Bone marrow (tissue), 2 donors: ENCODE data around the gene ADM.

ENCODE experiments used
- DNase-seq, 2 donors: peaks; one replicate each; lab custom pipeline; 2025; lab: John Stamatoyannopoulos, UW

ADM gene

DNA sequence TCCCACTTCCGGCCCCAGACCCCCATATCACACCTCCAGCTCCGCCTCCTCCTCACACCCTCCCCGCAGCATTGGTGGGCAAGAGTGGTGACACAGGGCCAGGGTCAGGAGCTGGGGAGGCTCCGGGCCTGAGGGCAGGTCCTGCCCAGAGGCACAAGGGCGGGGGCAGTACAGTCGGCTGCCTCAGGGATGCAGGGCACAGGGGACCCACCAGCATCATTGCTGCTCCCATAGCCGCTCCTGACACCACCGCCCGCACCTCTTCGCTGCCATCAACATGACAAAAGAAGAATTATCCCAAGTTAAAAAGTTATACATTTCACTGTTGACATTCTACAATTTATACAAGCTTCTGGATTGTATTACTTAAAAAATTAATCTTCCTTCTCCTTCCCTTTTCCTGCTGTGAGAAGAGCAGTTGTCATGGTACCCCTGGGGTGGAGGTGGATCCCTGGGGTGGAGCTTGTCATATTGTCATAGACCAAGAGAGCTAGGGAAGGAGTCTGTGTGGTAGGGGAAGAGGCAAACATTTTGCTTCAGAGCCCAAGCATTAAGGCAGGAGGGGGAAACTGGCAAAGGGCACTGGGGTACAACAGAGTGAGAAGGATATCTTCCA is 15.0 kb upstream of the ADM start:
- DNase-seq, result no peak

DNA sequence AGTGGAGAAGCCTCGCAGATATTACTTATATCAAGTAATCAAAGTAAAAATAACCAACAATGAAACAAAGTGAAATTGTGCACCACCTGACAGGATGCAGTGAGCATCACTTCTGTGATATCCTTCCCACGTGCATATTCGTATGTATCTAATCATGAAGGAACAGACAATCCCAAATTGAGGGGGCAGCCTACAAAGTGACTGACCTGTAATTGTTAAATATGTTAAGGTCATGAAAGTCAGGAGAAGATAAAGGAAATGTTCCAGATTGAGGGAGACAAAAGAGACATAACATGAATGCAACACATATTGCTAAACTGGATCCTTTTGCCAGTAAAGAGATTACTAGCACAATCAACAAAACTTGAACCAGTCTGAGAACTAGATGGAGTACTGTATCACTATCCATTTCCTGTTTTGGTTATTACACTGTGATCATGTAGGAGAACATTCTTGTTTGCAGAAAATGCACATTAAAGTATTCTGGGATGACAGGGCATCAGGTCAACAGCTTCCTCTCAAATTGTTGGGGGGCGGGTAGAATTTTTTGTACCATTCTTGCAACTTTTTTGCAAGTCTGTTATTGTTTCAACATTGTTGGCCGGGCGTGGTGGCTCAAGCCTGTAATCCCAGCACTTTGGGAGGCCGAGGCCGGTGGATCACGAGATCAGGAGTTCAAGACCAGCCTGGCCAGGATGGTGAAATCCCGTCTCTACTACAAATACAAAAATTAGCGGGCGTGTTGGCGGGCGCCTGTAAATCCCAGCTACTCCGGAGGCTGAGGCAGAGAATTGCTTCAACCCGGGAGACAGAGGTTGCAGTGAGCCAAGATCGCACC is 12.9 kb upstream of the ADM start:
- no peak for DNase-seq

DNA sequence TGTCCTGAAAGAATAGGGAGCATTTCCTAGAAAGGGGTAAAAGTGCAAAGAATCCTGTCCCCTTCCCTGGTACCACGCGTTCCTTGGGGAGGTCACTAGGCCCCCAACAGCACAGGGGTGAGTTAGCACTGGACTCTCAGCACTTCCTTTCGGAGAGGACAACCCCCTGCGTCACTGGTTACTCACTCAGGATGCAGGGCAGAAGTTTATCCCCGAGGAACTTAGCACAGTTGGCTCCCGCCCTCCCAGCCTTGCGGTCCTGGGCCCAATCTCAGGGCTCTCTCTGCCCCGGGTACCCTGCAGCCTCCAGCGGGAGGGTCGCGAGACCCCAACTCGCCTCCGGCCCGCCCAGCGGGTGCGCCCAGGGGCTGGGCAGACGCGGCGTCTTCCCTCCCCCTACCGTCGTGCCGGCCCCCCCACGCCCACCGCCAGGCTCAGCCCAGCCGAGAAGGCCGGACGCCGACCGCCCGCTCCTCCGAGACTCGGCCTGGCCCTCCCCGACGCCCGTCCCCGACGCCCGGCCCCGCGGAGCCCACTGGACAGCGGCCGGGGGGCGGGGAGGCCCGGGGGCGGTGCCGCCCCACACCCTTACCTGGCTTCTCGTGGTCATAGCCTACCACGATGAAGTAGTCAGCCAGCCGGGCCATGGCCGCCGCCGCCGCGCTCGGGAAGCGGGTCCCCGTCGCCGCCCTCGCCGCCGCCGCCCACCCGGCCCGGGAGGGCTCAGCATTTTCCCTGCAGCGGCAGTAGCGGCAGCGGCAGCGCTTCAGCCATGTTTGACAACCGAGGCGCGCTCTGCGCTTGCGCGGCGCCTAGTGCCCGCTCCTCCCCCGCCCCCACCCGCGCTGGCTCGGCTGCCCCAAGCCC is 11.2 kb upstream of the ADM start, which contains the start of gene SBF2:
SBF2 (minus strand) TSS at position 797 of the 867 bp plus-strand sequence; CDS start at position 647, 150 bp downstream.
- peak; percentile 18 to 58 for DNase-seq

DNA sequence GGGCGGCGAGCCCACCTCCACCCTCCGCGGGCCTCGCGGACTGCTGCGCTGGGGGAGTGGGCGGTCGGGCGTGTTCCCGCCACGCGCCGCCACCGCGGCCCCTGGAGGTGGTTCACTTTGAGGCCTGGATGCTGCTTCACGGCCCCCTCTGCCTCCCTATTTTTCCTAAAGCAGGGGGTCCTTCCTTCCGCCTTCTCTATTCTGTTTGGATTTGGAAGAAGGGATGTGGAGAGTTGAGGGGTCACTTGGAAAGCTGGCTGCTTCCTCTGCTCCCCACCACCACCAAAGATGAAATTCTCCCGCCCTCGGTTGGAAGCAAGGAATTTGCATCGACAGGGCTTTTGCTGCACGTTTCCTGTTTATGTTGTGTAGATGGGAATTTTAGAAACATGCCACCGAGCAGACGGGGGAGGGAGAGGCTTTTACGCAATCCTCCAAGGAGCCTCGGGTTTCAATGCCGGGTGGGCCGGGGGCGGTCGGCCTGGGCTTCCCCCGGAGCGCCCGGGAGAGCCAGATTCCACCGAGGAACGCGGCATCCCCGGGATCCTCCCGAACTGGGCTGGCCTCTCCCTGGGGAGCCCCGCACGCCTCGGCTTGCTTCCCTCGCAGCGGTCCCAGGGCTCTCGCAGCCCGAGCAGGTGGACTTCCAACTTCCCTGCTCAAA is 10.5 kb upstream of the ADM start:
- no peak for DNase-seq

DNA sequence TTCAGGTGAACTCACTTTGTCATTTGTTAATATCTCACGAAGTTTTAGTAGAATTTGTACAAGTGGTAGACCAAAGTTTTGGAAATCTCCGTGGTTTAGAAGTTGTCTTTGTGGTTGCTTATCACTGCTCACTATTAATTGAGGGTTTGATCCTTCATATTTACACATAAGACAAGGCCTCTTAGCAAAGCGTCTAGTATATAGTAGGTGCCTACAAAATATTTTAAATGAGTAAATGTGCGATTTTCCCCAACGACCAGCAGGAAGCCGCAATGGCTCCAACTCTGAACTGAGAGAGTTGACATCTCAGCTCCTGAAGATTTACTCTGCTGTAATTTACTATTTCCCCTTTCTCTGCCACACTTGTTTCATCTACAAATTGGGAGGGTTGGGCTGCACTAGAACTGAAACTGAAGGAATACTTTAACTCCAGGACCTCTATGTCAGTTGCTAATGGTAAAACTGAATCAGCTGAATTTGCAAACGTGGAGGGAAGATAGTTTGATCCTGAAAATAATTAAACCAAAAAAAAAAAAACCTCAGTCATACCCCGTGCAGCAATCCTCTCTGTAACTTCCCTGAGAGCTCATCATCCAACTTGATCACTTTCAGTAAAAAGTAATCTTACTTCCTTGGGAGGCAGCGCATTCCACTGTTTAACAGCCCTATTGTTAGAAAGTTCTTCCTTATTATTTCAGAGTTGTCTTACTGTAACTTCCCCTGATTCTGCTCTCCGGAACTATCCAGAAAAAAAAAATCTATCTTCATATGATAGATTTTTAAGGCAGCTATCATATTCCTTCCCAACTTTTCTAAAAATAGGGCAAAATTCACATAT is 9.6 kb upstream of the ADM start:
- peak in 1 of 2 donors; percentile 53 for DNase-seq

DNA sequence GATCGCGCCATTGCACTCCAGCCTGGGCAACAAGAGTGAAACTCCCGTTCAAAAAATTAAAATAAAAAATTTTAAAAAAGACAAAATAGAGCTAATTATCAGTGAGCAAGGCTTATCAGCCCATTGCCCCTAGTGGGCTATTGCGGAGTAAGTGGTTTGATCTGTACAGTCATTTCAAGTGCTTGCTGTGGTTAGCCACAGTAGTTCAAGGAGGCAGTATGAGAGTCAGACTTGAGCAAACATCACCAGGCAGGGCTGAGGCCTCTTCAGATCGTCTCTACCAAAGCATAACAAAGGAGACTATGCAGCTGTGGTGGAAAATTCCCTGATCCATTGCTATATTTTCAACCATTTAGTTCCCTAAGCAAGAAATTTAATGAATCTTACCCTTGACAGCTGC is 6.5 kb upstream of the ADM start:
- no peak for DNase-seq

DNA sequence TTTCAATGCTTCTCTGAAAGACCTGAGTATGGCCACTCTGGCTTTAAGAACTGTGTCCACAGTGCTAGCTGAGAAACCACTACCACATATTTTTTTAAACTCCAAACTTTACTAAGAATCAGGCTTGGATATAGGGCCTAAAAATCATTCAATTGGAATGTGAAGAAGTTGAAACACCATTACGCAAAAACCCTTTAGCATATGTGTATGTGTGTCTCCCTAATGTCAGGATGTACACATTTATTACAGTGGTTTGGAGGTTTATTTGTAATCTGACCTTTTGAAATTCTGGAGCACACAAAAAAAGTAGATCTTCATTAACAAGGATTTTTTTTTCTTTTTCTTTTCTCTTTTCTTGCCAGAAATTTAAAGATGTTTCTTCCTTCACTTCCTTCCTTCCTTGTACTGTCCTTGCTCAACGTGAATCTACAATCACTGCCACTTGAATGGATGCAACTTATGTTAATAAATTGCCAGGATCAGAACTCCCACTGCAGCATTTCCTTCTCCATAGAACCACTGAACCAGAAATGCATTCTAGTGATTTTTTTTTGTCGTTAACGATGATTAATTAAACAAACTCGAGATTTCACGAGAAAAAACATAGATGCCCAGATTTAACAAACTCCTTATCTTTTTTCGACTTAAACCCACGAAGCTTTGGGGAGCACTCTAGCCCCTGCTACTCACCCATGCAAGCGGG is 3.1 kb upstream of the ADM start:
- no peak for DNase-seq

DNA sequence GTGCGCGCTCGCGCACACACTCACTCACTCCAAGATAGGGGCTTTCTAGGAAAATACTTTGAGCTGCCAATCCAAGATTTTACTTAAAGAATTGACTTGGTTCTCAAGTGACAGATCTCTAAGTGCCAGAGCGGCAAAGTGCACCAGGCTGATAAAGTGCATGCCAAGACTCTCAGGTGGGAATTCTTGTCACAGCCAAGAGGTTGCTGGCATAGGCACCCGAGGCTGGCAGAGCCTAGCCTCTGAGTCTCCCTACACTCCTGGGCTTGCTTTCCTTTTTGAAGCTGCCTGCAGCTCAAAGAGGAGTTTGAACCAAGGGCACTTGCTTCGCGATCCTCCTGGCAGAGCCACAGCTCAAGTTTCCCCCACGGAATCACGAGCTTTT is 2.5 kb upstream of the ADM start:
- DNase-seq, result no peak

DNA sequence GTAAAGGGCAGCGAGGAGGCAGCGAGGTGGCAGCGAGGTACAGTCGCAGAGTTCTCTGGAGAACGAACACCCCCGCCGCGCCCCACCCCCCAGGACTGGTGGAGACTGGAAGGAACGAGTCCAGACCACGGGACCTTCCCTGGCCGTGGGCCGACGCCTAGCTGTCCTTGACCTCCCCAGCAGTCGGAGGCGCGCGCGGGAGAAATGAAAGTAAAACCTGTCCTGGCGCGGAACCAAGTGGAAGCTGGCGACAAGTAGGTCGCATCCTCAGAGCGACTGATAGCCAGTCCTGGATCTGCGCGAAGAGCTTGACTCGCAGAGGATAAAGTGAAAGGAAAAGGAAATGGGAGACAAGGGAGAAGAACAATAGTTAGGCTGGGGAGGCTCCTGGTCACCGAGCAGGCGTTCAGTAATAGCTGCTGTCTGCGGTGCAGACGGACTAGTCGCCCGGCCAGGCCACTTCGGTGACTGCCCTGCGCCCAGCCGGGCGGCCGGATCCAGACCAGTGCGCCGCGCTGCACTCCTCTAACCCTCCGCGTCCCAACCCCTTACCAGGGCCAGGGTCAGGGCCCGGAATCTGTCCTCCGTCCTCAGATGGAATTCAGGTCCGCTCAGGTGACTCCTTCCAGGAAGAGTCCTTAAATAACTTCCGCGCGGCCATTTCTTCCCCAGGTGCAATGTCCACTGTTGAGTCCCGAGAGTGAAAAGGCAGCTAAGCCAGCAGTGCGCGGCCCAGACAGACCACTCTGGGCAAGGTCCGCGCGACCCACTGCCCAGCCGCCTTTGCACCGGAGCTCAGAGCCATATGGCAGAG is 1.9 kb upstream of the ADM start:
- DNase-seq, result peak; percentile 57 to 58

DNA sequence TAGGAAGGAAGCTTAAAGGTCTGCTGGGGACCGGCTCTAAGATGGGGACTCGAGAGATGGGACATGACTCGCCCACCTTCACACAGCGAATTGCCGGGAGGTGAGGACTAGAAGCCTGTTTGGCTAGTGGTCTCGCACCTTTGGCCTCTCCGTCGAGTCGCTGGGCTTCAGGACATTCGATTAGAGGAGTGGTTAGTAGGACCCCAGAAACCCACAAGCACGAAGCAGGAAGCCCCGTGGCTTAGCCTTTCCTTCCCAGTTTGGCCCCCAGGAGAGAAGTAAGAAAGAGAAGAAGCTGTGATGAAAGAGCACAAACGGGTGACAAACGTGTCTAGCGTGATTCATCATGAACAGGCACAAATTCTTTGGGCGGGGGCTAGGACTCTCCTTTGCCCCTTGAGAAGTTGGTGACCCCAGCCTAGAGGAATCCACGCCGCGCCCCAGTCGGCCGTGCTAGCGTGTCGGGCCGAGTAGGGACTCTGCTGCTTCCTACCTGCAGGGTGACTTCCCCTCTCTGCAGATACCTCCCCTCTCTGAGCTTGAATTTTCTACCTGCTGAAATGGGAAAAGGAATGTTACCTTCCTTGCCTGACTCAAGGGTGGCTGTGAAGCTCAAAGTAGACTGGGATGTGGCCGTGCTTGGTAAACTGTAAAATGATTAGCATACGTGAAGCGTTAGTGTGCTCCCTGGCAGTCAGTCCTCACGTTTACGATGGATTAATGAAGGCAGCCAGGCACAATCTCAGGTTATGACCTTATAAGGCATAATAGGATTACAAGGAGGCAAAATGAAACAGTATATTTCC is 1.1 kb upstream of the ADM start:
- peak; percentile 37 to 60 for DNase-seq

DNA sequence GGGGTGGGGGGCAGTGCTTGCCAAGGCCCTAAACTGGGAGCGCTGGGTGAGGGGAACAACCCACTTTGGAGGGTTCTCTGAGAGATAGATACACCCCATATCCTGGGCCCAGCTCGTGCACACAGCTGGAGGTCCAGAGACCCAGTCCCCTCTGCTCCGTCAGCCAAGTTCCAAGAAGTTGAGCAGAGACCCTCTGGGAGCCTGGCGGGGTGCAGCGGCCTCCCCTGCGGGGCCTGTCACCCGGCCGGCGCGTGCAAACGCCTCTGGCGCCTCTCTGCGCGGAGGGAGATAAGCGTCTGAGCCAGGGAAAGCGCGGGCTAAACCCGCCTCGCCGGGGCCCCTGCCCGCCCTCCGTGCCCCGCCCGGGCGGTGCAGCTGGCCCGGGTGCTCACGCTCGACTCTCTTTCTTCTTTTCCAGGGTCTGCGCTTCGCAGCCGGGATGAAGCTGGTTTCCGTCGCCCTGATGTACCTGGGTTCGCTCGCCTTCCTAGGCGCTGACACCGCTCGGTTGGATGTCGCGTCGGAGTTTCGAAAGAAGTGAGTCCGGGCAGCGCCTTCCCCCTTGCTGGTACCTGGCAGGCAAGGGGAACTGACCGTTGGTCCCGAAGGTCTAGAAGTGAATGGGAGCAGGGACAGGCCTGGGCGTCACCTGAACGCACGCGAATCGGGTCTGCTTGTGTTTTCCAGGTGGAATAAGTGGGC is 540 bp downstream of the ADM start:
- DNase-seq, result no peak

DNA sequence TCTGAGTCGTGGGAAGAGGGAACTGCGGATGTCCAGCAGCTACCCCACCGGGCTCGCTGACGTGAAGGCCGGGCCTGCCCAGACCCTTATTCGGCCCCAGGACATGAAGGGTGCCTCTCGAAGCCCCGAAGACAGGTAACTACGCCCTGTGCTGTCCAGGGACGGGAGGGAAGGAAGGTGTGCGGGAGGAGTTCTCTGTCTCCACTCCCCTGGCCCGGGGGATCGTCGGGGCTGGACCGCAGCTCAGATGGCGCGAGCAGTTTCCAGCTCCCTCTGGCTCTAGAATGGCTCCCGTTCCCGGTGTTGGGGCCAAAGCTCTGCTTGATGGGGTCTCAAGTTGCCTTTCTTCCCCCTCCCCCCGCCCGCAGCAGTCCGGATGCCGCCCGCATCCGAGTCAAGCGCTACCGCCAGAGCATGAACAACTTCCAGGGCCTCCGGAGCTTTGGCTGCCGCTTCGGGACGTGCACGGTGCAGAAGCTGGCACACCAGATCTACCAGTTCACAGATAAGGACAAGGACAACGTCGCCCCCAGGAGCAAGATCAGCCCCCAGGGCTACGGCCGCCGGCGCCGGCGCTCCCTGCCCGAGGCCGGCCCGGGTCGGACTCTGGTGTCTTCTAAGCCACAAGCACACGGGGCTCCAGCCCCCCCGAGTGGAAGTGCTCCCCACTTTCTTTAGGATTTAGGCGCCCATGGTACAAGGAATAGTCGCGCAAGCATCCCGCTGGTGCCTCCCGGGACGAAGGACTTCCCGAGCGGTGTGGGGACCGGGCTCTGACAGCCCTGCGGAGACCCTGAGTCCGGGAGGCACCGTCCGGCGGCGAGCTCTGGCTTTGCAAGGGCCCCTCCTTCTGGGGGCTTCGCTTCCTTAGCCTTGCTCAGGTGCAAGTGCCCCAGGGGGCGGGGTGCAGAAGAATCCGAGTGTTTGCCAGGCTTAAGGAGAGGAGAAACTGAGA is 1.4 kb downstream of the ADM start:
- no peak for DNase-seq

DNA sequence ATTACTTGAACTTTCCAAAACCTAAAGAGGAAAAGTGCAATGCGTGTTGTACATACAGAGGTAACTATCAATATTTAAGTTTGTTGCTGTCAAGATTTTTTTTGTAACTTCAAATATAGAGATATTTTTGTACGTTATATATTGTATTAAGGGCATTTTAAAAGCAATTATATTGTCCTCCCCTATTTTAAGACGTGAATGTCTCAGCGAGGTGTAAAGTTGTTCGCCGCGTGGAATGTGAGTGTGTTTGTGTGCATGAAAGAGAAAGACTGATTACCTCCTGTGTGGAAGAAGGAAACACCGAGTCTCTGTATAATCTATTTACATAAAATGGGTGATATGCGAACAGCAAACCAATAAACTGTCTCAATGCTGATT is 2.1 kb downstream of the ADM start:
- no peak for DNase-seq

DNA sequence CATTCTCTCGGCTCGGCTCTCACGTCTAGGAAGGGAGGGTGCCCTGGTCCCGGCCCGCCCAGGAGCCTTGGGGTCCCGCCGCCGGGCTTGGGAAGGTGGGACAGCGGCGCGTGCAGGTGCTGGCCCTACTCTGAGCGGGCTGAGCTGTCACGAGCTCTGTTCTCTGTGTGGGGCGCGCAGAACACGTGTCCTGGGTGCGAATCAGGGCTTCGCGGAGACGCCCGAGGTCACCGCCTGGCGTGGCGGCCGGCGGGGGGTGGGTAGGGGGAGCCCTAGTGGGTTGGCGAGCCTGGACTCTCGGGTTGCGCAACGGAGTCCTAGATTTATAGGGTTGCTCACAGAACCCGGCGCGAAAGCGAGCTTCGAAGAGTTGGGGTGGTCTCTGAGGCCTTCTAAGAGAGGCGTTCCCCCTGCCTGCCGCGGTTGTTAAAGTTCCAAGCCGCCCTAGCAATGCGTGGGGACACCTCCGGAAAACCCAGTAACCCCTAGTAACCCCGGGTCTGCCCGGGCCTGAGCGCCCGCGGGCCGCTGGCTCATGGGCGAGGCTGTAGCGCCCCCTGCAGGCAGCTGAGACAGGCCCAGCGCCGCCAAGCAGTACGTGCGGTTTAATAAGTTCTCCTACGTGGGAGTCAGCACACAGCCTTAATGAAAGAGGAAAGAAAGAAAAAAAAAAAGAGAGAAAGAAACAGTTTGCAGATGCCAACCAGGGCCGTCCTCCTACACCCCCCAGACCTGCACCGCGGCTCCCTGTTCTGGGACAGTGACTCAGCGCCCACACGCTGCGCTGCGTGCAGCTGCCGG is 2.7 kb downstream of the ADM start:
- peak; percentile 76 to 95 for DNase-seq

DNA sequence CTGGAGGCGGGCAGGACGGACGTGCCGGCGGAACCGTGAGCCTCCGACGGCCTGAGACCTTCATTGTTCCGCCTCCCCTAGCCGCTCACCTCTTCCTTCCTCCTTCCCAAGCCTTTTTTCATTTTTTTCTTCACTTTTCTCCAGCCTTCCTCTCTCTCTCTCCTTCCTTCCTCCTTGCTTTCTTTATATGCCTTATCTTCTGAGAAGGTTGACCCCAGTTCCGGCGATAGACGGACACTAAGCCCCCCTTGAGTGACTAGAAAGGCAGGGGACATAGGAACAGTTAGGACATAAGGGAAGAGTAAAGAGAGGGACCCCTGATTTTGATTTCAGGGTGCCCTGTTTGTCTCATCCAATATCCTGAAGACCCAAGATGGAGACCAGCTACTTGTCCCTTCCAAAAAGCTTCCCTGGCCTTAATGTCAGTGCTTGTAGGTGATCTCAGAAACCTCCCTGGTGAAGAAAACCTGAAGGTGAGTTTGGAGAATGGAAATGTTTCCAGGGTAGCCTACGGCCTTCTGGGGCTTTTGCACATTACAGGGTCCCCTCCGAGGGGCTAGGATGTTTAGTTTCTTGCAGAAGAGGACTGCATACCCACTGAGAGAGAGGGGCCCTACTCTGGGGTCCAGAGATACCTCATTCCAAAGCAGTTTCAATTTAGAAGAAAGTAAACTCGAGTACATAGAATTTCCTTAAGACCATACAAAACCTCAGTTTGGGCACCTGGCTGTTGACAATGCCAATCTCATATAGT is 3.5 kb downstream of the ADM start:
- no peak for DNase-seq
